GM23338 (cell line): ENCODE measurements around the gene PGR. TPM values are rescaled to one million over a fixed set of nuclear protein-coding genes. Genes with fewer than 3 reads are reported as not detected.

Experiments used
- ATAC-seq: fragments of 200-7000 bp; cut with Tn5 transposase; 3 replicates; pipeline ENCODE4 v1.9.1; 2020
- DNase-seq: peaks from one replicate; pipeline ENCODE4 v3.0.0-alpha.2; 2015; ENCODE audit warnings: low spot score
- H2AFZ ChIP-seq: fragments of 200-600 bp; sonication (generic); 2 replicates; pipeline ENCODE4 v1.8.0; 2016; ENCODE audit warnings: antibody characterized with exemption, mild to moderate bottlenecking, moderate library complexity
- H3F3A ChIP-seq: fragments of 200-600 bp; sonication (generic); replicated peaks from 2 replicates; pipeline ENCODE4 v1.8.0; 2017; ENCODE audit warnings: antibody characterized with exemption, mixed run types, low read depth
- H3K27ac ChIP-seq: fragments of 200-600 bp; sonication (generic); 2 replicates; pipeline ENCODE4 v1.6.1; 2016; ENCODE audit warnings: low read depth
- H3K27me3 ChIP-seq: fragments of 200-600 bp; sonication (generic); 2 replicates; pipeline ENCODE4 v1.8.0; 2016; ENCODE audit warnings: mild to moderate bottlenecking, mixed run types, moderate library complexity; ENCODE audit not compliant: insufficient read depth
- H3K36me3 ChIP-seq: fragments of 200-600 bp; sonication (generic); 2 replicates; pipeline ENCODE4 v1.8.0; 2016; ENCODE audit warnings: mild to moderate bottlenecking; ENCODE audit not compliant: insufficient read depth
- H3K4me1 ChIP-seq: fragments of 200-600 bp; sonication (generic); 2 replicates; pipeline ENCODE4 v1.8.0; 2016; ENCODE audit warnings: mild to moderate bottlenecking, moderate library complexity; ENCODE audit not compliant: insufficient read depth
- H3K4me2 ChIP-seq: fragments of 200-600 bp; sonication (generic); 2 replicates; pipeline ENCODE4 v1.7.1; 2017; ENCODE audit warnings: mixed run types
- H3K4me3 ChIP-seq: fragments of 200-600 bp; sonication (generic); 2 replicates; pipeline ENCODE4 v1.6.1; 2016; ENCODE audit warnings: mixed run types
- H3K79me2 ChIP-seq: fragments of 200-600 bp; sonication (generic); replicated peaks from 2 replicates; pipeline ENCODE4 v1.8.0; 2017; ENCODE audit warnings: mild to moderate bottlenecking; ENCODE audit not compliant: insufficient read depth
- H3K9me2 ChIP-seq: fragments of 200-600 bp; sonication (generic); 2 replicates; pipeline ENCODE4 v1.8.0; 2017; ENCODE audit not compliant: insufficient read depth
- H4K20me1 ChIP-seq: fragments of 200-600 bp; sonication (generic); replicated peaks from 2 replicates; pipeline ENCODE4 v1.8.0; 2017; ENCODE audit warnings: mild to moderate bottlenecking; ENCODE audit not compliant: insufficient read depth
- H3K27ac Mint-ChIP-seq: 2 replicates; pipeline ENCODE4 v1.8.0; 2020; ENCODE audit warnings: inconsistent platforms, mild to moderate bottlenecking, moderate library complexity, mixed read lengths
- H3K27me3 Mint-ChIP-seq: 3 replicates; pipeline ENCODE4 v1.8.0; 2022; ENCODE audit warnings: low read depth, mild to moderate bottlenecking, moderate library complexity, mixed read lengths, inconsistent platforms; ENCODE audit not compliant: insufficient read depth, poor library complexity
- H3K36me3 Mint-ChIP-seq: 3 replicates; pipeline ENCODE4 v1.8.0; 2021; ENCODE audit warnings: low read depth, mild to moderate bottlenecking, inconsistent platforms, moderate library complexity, mixed read lengths
- H3K4me1 Mint-ChIP-seq: 3 replicates; pipeline ENCODE4 v1.8.0; 2020; ENCODE audit warnings: mild to moderate bottlenecking, inconsistent platforms, mixed read lengths
- H3K4me3 Mint-ChIP-seq: 3 replicates; pipeline ENCODE4 v1.8.0; 2021; ENCODE audit warnings: moderate library complexity, mild to moderate bottlenecking, inconsistent platforms, mixed read lengths
- H3K9me3 Mint-ChIP-seq: 3 replicates; pipeline ENCODE4 v1.8.0; 2020; ENCODE audit warnings: moderate library complexity, mild to moderate bottlenecking, inconsistent platforms, mixed read lengths
- CREB1 ChIP-seq: fragments of 250-450 bp; sonication (Bioruptor Pico); IDR thresholded peaks from 2 replicates; pipeline ENCODE4 v1.5.0; 2020; ENCODE audit warnings: low read depth, mild to moderate bottlenecking, moderate library complexity
- ETS1 ChIP-seq: IDR thresholded peaks from 2 replicates; pipeline ENCODE4 v1.6.1; 2016; ENCODE audit warnings: antibody characterized with exemption
- EZH2 ChIP-seq: fragments of 200-600 bp; sonication (generic); IDR thresholded peaks from one replicate; pipeline ENCODE4 v1.8.0; 2017; ENCODE audit warnings: antibody characterized with exemption, mild to moderate bottlenecking, low read depth; ENCODE audit not compliant: unreplicated experiment
- EZH2phosphoT487 ChIP-seq: fragments of 200-600 bp; sonication (generic); IDR thresholded peaks from one replicate; pipeline ENCODE4 v1.8.1; 2018; ENCODE audit warnings: antibody characterized with exemption; ENCODE audit not compliant: unreplicated experiment
- JUNB ChIP-seq: IDR thresholded peaks from one replicate; pipeline ENCODE4 v1.6.1; 2016; ENCODE audit warnings: antibody characterized with exemption; ENCODE audit not compliant: unreplicated experiment
- NANOG ChIP-seq: IDR thresholded peaks from 2 replicates; pipeline ENCODE4 v1.6.1; 2016; ENCODE audit warnings: antibody characterized with exemption, borderline replicate concordance
- POLR2AphosphoS5 ChIP-seq: IDR thresholded peaks from 2 replicates; pipeline ENCODE4 v1.6.1; 2016; ENCODE audit warnings: antibody characterized with exemption, low read depth
- REST ChIP-seq: IDR thresholded peaks from one replicate; pipeline ENCODE4 v1.6.1; 2018; ENCODE audit warnings: antibody characterized with exemption; ENCODE audit not compliant: unreplicated experiment
- STAT1 ChIP-seq: IDR thresholded peaks from one replicate; pipeline ENCODE4 v1.6.1; 2016; ENCODE audit warnings: antibody characterized with exemption; ENCODE audit not compliant: unreplicated experiment
- ZNF114 ChIP-seq: fragments of 250-450 bp; sonication (Bioruptor Pico); IDR thresholded peaks from 2 replicates; pipeline ENCODE4 v1.5.0; 2020; ENCODE audit warnings: mild to moderate bottlenecking, moderate library complexity
- ZNF331 ChIP-seq: fragments of 250-450 bp; sonication (Bioruptor Pico); IDR thresholded peaks from 2 replicates; pipeline ENCODE4 v1.5.0; 2020; ENCODE audit warnings: low read depth, mild to moderate bottlenecking, moderate library complexity
- ZNF462 ChIP-seq: fragments of 250-450 bp; sonication (Bioruptor Pico); IDR thresholded peaks from 2 replicates; pipeline ENCODE4 v1.5.0; 2020; ENCODE audit warnings: mild to moderate bottlenecking, moderate library complexity
- polyA plus RNA-seq: library from polyadenylated mRNA; unstranded; fragments of >200 nt; fragmentation: Nextera tagmentation; extraction: Ambion mirVana; gene quantifications from 2 replicates; pipeline ENCODE4 v1.2.1, GENCODE V29; 2016
- total RNA-seq: library from RNA; depleted of rRNA; stranded (reverse); fragments of >200 nt; shearing (Covaris generic); gene quantifications from 2 replicates; pipeline ENCODE4 v1.2.3, GENCODE V29; 2014
- TF ChIP-seq, protein P1 (sequence below), 2 experiments: fragments of 200-600 bp in 1 of 2; sonication (generic) in 1 of 2; conservative IDR thresholded peaks; 2 replicates each; pipeline versions ENCODE4 v1.5.1 to v1.6.1; 2016 to 2017; ENCODE audit warnings: antibody characterized with exemption in 2 of 2, low read depth in 2 of 2, mild to moderate bottlenecking in 2 of 2, moderate library complexity in 1 of 2

Gene PGR
- total and polyA plus RNA-seq, 2 experiments from 2014 or later, result 0.07 to 0.11 TPM

- Histone ChIP-seq H3K27me3 (peaks cover 37% of the 10 kb centered on the region), H3K36me3 (no peaks in the 10 kb centered on the region), H3K4me1 (no peaks in the 10 kb centered on the region; the same call in 1 of the 2 replicates), H3K4me3 (no peak overlapping the region), H3K79me2 (no peaks in the 10 kb centered on the region), H3K9me2 (no peaks in the 10 kb centered on the region), H3K27ac (no peak overlapping the region), H4K20me1 (peaks cover 15% of the 10 kb centered on the region; the same call in 1 of the 2 replicates), H3F3A (no peaks in the 10 kb centered on the region), H2AFZ (no peak overlapping the region), H3K4me2 (no peak overlapping the region)
- Mint-ChIP-seq H3K27ac (no peak overlapping the region), H3K27me3 (peaks cover 35% of the 10 kb centered on the region), H3K36me3 (peaks cover 18% of the 10 kb centered on the region), H3K4me3 (no peak overlapping the region), H3K4me1 (peaks cover 9% of the 10 kb centered on the region), H3K9me3 (no peaks in the 10 kb centered on the region)
- no peak for ATAC-seq
- TF ChIP-seq ZNF114 (no peak), ZNF462 (CRISPR knock-in tag) (no peak), ETS1 (no peak), CREB1 (CRISPR knock-in tag) (no peak), ZNF331 (CRISPR knock-in tag) (no peak), REST (no peak), JUNB (no peak), EZH2 (no peak), NANOG (no peak), EZH2phosphoT487 (no peak), STAT1 (no peak), POLR2AphosphoS5 (no peak)
- TF ChIP-seq, protein P1, sequence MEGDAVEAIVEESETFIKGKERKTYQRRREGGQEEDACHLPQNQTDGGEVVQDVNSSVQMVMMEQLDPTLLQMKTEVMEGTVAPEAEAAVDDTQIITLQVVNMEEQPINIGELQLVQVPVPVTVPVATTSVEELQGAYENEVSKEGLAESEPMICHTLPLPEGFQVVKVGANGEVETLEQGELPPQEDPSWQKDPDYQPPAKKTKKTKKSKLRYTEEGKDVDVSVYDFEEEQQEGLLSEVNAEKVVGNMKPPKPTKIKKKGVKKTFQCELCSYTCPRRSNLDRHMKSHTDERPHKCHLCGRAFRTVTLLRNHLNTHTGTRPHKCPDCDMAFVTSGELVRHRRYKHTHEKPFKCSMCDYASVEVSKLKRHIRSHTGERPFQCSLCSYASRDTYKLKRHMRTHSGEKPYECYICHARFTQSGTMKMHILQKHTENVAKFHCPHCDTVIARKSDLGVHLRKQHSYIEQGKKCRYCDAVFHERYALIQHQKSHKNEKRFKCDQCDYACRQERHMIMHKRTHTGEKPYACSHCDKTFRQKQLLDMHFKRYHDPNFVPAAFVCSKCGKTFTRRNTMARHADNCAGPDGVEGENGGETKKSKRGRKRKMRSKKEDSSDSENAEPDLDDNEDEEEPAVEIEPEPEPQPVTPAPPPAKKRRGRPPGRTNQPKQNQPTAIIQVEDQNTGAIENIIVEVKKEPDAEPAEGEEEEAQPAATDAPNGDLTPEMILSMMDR (conservative IDR thresholded peaks at IDR 0.05; ENCODE audit: low read depth in 2 of 2), result no peak
- no peak for DNase-seq
Measured at GRCh38 chr11:100981196-100981824, 148.3 kb downstream of the PGR start.
